Stimulated activated CD4-positive, alpha-beta T cell treated with anti-CD3 and anti-CD28 coated beads, Interleukin-1b, Interleukin-23, amount 100 ng/mL, for 24 hours (primary cell): ENCODE data around the gene RAC3.

ENCODE experiments used
- DNase-seq, 4 experiments: peaks; one replicate each; pipeline ENCODE4 v3.0.0-alpha.2; 2020; ENCODE audit warnings: low read depth in 4 of 4, low spot score in 1 of 4

RAC3 gene

GRCh38 chr17:82054351-82055022 lies 23.0 kb downstream of the RAC3 start:
- no peak for DNase-seq

- no peak for DNase-seq
Measured at GRCh38 chr17:82055023-82055964, 23.8 kb downstream of the RAC3 start.

DNA sequence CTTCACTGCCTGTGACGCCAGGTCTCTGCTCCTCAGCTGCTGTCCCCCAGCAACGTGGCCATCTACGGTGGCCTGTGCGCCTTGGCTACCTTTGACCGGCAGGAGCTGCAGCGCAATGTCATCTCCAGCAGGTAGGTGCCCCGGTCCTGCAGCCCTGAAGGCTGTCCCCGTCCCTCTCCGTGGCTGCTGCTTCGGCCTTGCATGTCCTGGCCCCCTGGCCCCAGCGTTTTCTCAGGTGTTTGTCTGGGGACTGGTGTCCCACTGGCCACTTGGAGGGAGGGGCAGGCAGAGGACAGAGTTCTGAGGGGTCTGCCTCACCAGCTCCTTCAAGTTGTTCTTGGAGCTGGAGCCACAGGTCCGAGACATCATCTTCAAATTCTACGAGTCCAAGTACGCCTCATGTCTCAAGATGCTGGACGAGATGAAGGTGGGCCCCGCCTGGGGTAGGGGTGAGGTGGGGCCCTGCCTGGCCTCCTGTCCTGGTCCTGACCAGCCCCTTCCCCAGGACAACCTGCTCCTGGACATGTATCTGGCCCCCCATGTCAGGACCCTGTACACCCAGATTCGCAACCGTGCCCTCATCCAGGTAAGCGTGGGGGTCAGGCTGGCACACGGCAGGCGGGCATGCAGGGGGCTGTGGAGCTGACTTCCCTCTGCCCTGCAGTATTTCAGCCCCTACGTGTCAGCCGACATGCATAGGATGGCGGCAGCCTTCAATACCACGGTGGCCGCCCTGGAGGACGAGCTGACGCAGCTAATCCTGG lies 24.7 kb downstream of the RAC3 start:
- no peak for DNase-seq

DNA sequence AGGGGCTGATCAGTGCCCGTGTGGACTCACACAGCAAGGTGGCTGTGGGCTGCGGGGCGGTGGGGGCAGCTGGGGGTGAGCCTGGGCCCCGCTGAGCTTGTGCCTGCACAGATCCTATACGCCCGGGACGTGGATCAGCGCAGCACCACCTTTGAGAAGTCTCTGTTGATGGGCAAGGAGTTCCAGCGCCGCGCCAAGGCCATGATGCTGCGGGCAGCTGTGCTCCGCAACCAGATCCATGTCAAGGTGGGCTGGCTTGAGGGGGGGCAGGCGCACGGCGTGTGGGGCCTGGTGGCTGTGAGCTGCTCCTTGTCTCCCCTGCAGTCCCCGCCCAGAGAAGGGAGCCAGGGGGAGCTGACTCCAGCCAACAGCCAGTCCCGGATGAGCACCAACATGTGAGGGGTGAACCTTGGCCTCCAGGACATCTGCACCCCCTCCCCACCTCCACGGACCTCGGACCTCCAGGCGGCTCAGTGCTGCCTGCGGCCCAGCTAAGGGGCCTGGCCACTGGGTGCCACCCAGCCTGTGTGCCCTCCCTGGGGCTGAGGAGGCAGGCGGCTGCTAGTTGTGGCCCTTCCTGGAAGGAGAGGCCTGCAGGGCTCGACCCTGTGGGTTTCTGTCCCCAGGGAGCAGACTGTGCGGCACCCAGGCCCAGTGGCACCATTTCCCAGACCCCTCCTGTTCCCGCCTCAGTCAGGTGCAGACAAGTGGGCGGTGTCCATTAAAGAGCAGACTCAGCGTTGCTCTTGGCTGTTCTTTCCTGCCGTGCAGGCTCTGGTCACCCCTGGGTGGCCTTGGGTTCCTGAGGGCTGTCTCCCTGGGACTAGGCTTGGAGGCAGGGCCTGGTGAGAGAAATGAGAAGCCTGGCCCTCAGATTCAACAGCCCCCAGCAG lies 25.5 kb downstream of the RAC3 start:
- DNase-seq: no peak

DNA sequence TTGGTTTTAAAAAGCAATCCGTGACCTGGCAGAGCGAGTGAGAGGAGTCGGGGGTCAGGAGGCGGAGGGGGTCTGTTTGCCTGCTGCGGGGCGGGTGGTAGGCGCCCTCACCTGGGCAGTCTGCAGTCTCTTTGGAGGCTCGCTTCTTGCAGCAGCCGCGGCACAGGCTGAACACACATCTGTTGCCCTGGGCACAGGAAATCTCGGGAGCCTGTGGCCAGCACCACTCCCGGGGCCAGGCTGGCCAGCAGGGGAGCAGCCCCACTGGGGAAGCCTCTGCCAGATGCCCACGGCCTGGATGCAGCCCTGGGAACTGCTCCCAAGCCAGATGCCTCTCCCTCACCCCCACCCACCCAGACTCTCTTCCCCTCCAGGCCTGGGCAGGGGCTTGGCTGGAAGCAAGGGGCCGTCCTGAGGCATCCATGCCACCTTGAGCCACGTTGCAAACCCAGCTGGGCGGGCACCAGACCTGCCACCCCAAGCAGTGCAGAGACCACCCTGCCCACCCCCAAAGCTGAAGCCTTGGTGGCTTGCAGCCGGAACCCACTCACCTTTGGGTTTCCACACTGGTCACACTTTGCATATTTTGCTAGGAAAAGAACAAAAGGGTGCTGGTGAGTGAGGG lies 26.9 kb downstream of the RAC3 start:
- no peak for DNase-seq

DNA sequence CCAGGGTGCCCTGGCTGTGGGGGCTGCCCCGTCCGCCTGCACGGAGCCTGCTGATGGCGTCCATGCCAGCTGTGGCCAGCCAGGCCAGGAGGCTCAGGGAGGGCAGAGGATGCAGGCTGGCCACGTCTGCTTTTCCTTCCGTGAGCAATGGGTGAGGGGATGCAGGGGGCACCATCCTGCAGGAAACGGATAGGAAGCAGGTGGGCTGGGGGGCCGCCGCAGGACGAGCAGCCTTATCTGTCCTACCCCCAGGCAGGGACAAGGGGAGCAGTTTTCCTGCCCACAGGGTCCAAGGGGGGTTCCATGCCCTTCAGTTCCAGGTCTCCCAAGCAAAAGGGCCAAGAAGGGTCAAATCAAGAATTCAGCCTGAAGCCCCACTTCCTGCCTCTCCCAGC lies 27.4 kb downstream of the RAC3 start:
- DNase-seq: no peak

DNA sequence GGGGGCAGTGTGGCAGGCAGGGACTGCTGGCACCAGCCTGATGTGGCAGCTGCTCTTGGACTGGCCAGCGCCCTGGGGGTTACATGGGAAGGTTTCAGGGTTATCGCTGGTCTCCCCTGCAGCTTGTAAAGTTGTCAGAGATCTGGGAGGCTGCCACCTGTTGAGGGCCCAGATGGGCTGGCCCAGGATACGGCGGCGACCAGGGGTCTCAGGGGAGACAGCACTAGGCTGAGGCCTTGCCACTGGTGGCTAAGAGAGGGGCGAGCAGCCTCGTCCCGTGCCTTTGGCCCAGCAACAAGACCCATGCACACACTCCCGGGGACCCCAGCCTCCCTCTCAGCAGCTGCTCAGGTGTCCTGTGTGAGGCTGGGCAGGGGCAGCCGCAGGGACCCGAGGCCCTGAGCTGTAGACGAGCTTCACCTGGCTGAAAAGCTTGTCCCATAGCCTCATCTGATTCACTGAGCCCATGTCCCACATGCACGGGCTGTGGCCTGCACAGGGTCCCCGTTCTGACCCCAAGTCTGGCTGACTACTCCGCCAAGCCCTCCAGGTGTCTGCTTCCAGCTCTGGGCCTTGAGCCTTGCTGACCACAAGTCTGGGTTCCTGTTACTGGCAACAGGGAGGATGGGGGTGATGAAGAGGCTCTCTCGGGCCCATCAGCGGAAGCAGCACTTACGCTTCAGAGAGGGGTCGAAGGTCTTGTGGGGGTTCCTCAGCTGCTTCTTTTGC lies 28.0 kb downstream of the RAC3 start:
- DNase-seq: no peak

GRCh38 chr17:82060001-82060380 lies 28.5 kb downstream of the RAC3 start:
- DNase-seq: no peak

GRCh38 chr17:82060614-82061013 lies 29.1 kb downstream of the RAC3 start:
- DNase-seq: no peak

DNA sequence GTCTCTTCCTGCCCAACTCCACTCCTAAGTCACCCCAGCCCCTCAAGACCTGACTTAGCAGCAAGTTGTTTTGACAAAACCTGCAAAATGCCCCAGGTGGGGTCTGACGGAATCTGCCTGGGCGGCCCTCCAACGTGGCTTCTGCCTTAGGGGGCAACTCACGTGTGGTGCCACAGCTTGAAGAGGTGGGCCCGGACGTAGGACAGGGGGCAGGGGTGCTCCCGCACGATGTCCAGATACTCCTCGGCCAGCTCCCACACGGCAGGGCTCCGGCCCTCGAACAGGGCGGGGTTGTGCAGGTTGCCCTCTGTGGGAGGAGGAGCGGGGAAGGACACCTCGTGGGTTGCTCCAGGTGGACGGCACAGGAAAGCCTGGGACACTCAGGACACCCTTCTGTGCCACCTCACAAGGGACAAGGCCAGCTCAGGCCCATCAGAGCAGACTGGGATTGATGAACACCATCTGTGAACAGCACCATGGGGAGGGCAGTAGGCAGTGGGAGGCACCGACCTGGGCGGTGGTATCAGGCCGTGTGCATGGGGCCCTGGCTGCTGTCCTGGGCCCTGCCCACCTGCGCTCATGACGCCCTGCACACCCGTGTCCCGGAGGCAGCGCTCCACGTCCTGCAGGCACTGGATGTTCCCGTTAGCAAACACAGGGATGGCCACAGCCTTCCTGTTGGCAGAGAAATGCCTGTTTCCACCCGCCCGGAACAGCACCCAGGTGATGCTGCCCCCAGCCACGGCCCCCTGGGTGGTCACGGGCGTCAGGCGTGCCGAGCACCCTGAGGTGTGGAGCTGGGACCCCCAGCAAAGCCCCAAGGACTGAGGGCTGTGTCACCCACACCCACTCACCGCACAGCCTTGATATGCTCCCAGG lies 29.8 kb downstream of the RAC3 start:
- DNase-seq: no peak

DNA sequence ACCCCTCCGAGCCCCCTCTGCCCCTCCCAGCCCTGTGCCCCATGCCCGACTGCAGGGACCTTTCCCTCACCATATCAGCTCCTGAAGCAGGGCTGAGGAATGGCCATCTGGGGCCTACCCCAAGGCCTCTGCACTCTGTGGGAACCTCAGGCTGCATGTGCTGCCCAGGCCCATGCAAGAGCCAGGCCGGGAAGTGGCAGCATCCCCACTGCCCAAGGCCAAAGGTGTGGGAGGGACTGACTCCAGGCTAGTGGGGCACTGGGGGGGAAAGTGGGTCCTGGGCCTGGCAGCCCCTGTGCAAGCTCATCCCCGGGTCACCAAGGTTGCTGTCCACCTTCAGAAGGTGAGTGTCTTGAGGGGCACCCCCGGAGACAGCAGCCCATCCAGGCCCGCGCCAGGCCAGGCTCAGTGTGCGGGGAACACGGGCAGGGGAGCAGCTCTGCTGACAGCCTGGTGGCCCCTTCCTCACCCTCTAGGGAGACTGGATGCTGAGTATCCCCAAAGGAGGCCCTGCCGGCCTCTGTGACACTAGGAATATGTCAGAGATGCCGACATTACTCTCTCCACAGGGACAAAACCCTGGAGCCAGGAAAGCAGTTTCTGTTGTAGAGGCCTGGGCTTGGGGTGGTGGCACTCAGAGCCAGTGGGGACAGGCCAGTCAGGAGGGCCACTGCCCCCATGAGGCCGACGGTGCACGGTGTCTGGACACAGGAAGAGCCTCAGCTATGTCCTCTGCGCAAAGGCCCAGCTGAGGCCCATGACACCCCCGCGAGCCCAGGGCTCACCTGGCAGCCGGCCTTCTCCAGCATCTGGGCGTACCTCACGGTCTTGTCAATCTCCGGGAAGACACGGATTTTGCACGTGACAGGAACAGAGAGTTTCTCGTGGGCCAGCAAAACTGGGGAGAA lies 30.9 kb downstream of the RAC3 start:
- DNase-seq: no peak

DNA sequence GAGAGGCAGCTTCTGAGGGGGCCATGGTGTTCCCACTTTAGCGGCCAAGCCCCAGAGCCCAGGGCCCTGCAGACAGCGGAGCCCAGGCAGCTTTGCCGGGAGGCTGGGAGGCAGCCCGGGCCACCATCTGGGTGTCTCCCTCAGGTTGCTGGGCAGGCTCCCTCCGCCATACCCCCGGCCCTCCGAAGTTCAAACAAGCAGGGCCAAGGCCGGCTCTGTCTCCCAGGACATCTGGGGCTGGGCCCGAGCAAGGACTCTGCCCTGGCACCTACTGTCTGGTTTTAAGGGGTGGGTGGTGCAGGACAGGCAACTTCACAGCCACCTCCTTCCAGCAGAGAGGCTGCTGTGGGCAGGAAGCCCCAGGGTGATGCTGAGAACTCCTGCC lies 31.5 kb downstream of the RAC3 start:
- no peak for DNase-seq

DNA sequence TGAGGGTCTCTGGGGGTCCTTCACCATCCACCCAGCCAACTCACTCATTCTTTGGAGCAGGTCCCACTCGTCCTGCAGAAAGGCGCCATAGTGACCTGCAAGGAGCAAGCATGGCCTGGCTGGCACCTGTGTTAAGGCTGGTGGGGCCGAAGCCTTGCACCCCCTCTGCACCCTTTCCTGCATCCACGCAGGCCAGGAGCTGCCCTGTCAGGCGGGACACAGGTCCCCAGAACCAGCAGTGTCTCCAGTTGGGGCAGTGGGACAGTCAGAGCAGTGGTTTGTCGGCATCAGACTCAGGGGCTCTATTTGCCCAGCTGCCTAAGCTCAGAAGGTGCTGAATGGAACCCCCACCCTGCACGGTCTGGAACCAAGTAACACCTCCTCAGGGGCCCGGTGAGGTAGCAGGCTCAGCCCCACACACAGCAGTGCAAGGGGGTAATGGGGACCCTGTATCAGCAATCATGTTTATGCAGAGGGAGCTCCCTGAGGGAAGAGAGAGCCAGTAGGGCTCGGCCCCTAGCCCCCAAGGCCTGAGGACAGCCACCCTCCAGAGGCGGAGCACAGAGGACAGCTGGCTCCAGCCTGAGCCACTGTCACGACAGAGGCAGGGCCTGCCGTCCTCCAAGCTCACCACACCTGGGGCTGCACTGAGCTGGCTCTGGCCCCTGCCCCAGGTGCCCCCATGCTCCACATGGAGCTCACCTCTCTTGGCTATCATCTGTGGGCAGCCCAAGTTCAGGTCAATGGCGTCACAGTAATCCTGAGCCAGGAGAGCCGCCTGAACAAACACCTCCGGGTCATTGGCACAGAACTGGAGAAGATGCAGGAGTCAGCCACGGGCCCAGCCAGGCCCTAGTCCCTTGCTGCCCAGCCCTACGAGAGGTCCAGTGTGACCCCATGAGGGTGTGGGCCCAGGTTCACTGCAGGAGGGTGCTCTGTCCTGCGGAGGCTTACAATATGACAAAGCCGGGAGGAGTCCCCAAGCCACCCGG lies 32.2 kb downstream of the RAC3 start:
- DNase-seq: no peak

DNA sequence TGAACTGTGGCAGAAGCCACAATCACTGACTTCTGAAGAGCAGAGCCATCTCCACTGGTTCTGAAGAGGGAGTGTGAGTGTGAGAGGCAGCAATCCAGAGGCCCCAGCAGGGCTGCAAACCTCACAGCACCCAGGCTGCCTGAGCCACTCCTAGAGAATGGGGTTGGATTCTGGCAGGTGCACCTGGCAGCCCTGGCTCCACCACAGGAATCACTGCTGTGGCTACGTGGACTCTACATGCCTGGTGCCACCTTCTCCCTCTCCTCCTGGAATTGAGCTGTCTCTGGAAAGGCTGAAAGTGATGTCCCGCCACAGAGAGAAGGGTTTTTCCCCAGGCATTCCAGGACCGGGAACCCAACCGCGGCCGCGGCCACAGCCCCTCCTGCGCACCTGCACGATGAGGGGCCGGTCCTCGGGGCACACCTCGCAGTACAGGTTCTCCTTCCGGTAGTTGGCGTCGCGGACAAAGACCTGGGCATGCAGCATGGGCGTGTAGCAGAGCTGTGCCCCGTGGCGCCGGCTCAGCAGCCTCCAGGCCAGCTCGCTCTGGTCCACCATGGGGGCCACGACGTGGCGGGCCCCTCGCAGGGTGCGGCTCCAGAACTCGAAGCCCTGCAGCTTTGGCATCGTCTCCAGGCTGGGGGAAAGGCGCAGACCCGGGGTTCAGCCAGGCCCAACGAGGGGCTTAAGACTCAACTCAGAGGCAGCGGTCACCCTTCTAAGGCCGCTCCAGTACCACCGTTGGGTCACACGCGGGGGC lies 33.1 kb downstream of the RAC3 start:
- no peak for DNase-seq

DNA sequence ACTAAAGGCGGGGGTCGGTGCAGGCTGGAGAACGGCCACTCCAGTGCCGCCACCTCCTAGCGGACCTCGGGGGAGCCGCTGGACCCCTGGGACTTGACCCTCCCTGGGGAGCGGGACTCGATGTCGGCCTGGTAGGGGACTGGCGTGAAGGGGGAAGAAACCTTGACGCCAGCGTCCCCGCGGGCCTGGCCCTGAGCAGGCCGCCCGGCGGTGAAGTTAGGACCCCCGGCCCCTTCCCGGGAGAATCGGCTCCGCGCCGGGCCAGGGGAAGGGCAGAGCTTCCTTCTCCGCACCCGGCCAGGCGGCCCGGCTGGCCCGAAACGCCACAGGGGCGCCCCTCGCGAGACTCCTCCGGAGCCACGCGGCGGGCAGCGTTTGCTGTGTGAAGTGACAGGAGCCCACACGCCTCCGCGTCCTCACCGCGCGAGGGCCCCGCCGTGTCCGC lies 33.7 kb downstream of the RAC3 start:
- DNase-seq: no peak
